ENCODE results near the gene TYK2.
A peak's percentile ranks its signal among the peaks of the same experiment; 100 is the strongest.

Gene TYK2

DNA sequence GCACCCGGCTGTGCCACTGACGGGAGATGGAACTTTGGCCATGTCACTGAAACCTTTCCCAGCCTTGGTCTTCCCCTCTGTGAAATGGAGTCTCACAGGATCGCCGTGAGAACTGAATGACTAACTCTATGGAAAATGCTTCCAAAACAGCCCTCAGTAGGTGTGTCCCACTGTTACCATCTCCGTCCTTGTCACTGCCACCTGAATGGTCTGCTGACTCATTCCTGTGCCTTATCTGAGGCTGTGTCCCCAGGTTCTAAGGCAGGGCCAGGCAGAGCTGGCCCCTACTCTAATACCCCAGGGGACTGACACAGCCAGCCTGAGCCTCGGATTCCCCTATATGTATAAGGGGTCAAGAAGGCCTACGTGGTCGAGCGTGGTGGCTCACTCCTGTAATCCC, 18.4 kb upstream of the TYK2 start:
- TF ChIP-seq, protein P1, sequence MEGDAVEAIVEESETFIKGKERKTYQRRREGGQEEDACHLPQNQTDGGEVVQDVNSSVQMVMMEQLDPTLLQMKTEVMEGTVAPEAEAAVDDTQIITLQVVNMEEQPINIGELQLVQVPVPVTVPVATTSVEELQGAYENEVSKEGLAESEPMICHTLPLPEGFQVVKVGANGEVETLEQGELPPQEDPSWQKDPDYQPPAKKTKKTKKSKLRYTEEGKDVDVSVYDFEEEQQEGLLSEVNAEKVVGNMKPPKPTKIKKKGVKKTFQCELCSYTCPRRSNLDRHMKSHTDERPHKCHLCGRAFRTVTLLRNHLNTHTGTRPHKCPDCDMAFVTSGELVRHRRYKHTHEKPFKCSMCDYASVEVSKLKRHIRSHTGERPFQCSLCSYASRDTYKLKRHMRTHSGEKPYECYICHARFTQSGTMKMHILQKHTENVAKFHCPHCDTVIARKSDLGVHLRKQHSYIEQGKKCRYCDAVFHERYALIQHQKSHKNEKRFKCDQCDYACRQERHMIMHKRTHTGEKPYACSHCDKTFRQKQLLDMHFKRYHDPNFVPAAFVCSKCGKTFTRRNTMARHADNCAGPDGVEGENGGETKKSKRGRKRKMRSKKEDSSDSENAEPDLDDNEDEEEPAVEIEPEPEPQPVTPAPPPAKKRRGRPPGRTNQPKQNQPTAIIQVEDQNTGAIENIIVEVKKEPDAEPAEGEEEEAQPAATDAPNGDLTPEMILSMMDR (IDR thresholded peaks at IDR 0.05; ENCODE audit: insufficient read depth, low read depth, low read length, missing control alignments), result no peak
- H3K4me3 ChIP-seq (ENCODE audit: low read depth, low read length), result no peak overlapping the region
- DNase-seq (ENCODE audit: low read depth), result no peak

DNA sequence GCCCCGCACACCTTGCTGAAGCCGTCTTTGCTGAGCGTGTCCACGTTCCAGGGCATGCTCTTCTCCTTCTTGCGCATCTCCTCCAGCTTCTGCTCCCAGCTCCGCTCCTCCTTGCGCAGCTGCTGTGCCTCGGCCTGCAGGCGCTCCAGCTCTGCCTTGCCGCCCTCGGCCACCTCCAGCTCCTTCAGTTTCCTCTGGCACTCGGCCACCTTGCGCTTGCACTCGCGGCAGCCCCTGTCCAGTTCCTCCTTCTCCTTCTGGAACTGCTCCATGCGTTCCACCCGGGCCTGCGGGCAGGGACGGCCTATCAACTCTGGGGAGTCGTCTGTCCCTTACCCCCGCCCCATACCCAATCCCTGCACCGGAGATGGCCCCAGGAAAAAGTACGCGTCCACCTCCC, 15.5 kb upstream of the TYK2 start:
- TF ChIP-seq, protein P1 (IDR thresholded peaks at IDR 0.05; ENCODE audit: insufficient read depth, low read depth, low read length, missing control alignments), result no peak
- DNase-seq (ENCODE audit: low read depth), result no peak
- no peak overlapping the region for H3K4me3 ChIP-seq (ENCODE audit: low read depth, low read length)

DNA sequence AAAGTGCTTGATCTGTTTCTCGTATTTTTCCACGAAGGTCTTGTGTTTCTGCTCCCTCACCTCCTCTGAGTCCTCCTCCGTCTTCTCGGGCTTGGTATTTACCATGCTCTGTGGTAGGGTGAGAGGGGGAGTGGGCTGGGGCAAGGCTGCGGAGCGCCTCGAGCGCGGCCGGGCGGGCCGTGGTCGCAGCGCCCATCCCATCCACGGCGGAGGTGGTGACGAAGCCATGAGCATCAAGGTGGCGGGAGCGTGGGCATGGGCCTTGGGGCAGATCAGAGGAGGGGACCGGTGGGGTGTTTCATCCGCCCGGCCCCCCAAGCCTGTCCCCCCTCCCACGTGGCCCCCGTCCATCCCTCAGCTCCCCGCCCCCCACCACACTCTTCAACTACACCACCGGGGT, 15.1 kb upstream of the TYK2 start:
- DNase-seq (ENCODE audit: low read depth), result no peak
- H3K4me3 ChIP-seq (ENCODE audit: low read depth, low read length), result no peak overlapping the region
- TF ChIP-seq, protein P1 (IDR thresholded peaks at IDR 0.05; ENCODE audit: insufficient read depth, low read depth, low read length, missing control alignments), result no peak

DNA sequence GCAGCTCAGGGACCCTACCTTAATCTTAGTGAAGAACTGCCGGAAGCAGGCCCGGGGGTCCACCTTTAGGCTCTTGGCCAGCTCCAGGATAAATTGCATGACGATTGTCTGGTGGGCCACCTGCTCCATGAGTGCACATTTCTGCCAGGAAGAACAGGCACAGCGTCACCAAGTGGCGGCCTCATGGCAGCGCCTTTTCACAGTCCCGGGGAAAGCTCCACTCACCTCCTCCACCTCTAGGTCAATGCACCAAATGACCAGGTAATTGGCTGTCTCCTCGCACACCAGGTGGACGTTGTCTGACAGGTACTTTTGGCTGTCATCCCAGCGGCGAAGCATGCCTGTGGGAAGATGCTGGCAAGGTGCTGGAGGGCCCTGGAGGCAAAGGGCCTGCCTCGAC, 14.6 kb upstream of the TYK2 start:
- H3K4me3 ChIP-seq (ENCODE audit: low read depth, low read length), result no peak overlapping the region
- TF ChIP-seq, protein P1 (IDR thresholded peaks at IDR 0.05; ENCODE audit: insufficient read depth, low read depth, low read length, missing control alignments), result no peak
- DNase-seq (ENCODE audit: low read depth), result no peak

DNA sequence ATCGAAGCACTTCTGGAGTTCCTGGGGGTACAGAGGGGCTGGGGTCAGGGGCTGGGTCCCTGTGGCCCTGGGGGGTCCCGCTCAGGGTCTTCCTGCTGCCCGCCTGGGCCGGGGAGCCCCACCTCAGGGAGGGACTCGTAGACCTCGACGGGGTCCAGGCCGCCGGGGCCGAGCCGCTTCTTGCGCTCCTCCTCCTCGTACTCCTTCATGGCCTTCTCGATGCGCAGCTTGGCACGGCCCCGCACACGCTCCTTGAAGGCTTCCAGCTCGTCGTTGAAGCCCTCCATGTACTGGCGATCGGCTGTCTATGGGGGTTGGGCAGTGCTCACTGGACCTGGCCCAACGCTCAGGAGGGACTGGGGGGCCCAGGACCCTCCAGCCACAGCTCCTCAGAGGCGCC, 12.8 kb upstream of the TYK2 start:
- TF ChIP-seq, protein P1 (IDR thresholded peaks at IDR 0.05; ENCODE audit: insufficient read depth, low read depth, low read length, missing control alignments), result no peak
- no peak overlapping the region for H3K4me3 ChIP-seq (ENCODE audit: low read depth, low read length)
- DNase-seq (ENCODE audit: low read depth), result no peak

DNA sequence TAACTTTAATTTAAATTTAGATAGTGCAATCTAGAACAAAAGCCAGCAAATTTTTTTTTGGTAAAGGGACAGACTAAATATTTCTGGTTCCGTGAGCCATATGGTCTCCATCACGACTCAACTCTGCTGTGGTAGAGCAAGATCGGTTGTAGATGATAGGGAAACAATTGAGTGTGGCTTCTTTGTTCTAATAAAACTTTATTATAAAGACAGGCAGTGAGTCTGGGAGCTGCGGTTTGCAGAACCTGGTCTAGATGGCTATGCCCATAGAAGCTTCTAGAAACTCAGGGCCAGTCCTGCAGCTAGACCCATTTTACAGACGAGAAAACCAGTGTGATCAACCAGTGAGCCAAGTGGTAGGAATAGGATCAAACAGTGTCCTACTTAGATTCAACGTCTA, 11.7 kb upstream of the TYK2 start:
- no peak for DNase-seq (ENCODE audit: low read depth)
- TF ChIP-seq, protein P1 (IDR thresholded peaks at IDR 0.05; ENCODE audit: insufficient read depth, low read depth, low read length, missing control alignments), result no peak
- H3K4me3 ChIP-seq (ENCODE audit: low read depth, low read length), result no peak overlapping the region

DNA sequence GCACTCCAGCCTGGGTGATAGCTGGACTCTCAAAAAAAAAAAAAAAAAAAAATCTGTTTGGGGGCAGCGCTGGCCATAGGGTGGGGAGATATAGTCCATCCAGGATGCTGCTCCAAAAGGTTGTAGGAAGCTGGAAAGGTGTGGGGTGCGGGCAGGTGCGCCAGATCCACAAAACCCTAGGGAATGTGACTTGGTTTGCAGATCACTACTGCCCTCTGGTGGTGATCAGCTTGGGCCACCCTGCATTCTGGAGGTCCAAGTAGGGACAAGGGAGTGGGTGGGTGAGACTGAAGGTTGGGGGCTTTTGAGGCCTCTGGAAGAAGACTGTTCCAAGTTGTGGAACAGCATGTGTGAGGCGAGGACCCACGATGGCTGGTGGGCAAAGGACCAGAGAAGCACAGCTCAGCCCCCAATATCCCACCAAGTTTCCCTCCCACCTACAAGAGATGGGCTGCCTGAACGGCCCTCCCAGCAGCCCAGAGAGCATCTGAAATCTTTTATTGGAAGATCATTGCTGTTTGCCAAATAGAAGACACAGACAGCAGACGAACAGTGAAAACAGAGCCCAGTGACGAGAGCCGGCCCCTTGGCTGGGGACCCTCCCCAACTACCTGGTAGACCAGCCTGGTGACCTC, 10.4 kb upstream of the TYK2 start:
- H3K4me3 ChIP-seq (ENCODE audit: low read depth, low read length), result no peak overlapping the region
- TF ChIP-seq, protein P1 (IDR thresholded peaks at IDR 0.05; ENCODE audit: insufficient read depth, low read depth, low read length, missing control alignments), result peak; percentile 89
- peak; percentile 88 for DNase-seq (ENCODE audit: low read depth)

Data from GM12865 (cell line).